SKM-1 treated with dmso at 0.1 percent for 144 hours (cell line): ENCODE data around the gene EML3.
A peak's percentile ranks its signal among the peaks of the same experiment; 100 is the strongest.
"Not testable (repeated sequence)": the region's sequence is repeated elsewhere in the genome, so short reads cannot be mapped to it uniquely, and the experiment has no call there.

Source experiments
- DNase-seq: peaks from one replicate; lab custom pipeline; 2025; ENCODE audit not compliant: unreplicated experiment; lab: John Stamatoyannopoulos, UW

EML3 gene

GRCh38 chr11:62573592-62574362 lies 38.8 kb downstream of the EML3 start, which contains the start of gene EEF1G:
Gene EEF1G (minus strand): TSS chr11:62573891. CDS start chr11:62573842, 49 bp downstream.
- peak; percentile 100 for DNase-seq

GRCh38 chr11:62573006-62573591 lies 39.5 kb downstream of the EML3 start:
- DNase-seq, result no peak

- DNase-seq, result no peak
Measured at GRCh38 chr11:62572431-62572830, 40.1 kb downstream of the EML3 start.

GRCh38 chr11:62571493-62571892 lies 41.1 kb downstream of the EML3 start:
- DNase-seq, result not testable (repeated sequence)

GRCh38 chr11:62570903-62571302 lies 41.7 kb downstream of the EML3 start:
- not testable (repeated sequence) for DNase-seq

- DNase-seq, result no peak
Measured at GRCh38 chr11:62569611-62570010, 43.0 kb downstream of the EML3 start.

GRCh38 chr11:62567018-62567633 lies 45.4 kb downstream of the EML3 start:
- no peak for DNase-seq

- no peak for DNase-seq
Measured at GRCh38 chr11:62566247-62566646, 46.3 kb downstream of the EML3 start.

GRCh38 chr11:62565100-62565802 lies 47.3 kb downstream of the EML3 start:
- no peak for DNase-seq

- not testable (repeated sequence) for DNase-seq
Measured at GRCh38 chr11:62561677-62562230, 50.8 kb downstream of the EML3 start.

GRCh38 chr11:62560566-62561103 lies 51.9 kb downstream of the EML3 start:
- peak; percentile 47 for DNase-seq

GRCh38 chr11:62559626-62560025 lies 52.9 kb downstream of the EML3 start:
- DNase-seq, result not testable (repeated sequence)

GRCh38 chr11:62559204-62559603 lies 53.4 kb downstream of the EML3 start:
- DNase-seq, result no peak

GRCh38 chr11:62558669-62559068 lies 53.9 kb downstream of the EML3 start:
- DNase-seq, result no peak

GRCh38 chr11:62556875-62557631 lies 55.5 kb downstream of the EML3 start:
- no peak for DNase-seq

- DNase-seq, result peak; percentile 83
Measured at GRCh38 chr11:62556108-62556874, 56.3 kb downstream of the EML3 start.

- peak; percentile 67 for DNase-seq
Measured at GRCh38 chr11:62555464-62556107, 57.0 kb downstream of the EML3 start.

- no peak for DNase-seq
Measured at GRCh38 chr11:62554387-62555167, 58.0 kb downstream of the EML3 start.
